ENCODE data around the gene SEMA5A. TPM values are rescaled to one million over a fixed set of nuclear protein-coding genes. Genes with fewer than 3 reads are reported as not detected.

The SEMA5A gene
- total RNA-seq, 4 donors from 2014 or later, result 2.3 to 4.7 (median 3.7) TPM

- H3K27ac ChIP-seq, result no peak overlapping the region
- WGBS, 2 donors (ENCODE audit: low coverage in 1 of 2), result 91 to 95% methylated on average over 2 of the region's 2 CpGs
- TF ChIP-seq POLR2A (IDR thresholded peaks at IDR 0.05), result no peak
- TF ChIP-seq EP300 (IDR thresholded peaks at IDR 0.05), result no peak
- TF ChIP-seq CTCF (IDR thresholded peaks at IDR 0.05), result no peak
- no peak for TF ChIP-seq POLR2AphosphoS5 (IDR thresholded peaks at IDR 0.05)
These were observed 305.4 kb downstream of the SEMA5A start for GRCh38 chr5:9240431-9240830.

GRCh38 chr5:9239626-9240025, 306.2 kb downstream of the SEMA5A start:
- H3K27ac ChIP-seq, result no peak overlapping the region
- WGBS, 2 donors (ENCODE audit: low coverage in 1 of 2), result 60 to 69% methylated on average over 2 of the region's 2 CpGs
- H3K4me3 ChIP-seq, result no peak overlapping the region
- no peaks in the 10 kb centered on the region for H3K27me3 ChIP-seq
- H3K9me3 ChIP-seq, result no peaks in the 10 kb centered on the region
- ATAC-seq, result no peak
- H3K4me1 ChIP-seq, result no peaks in the 10 kb centered on the region
- TF ChIP-seq POLR2A (IDR thresholded peaks at IDR 0.05) (no peak), POLR2AphosphoS5 (IDR thresholded peaks at IDR 0.05) (no peak), EP300 (IDR thresholded peaks at IDR 0.05) (no peak), CTCF (IDR thresholded peaks at IDR 0.05) (no peak)
- H3K36me3 ChIP-seq, result no peaks in the 10 kb centered on the region

More at GRCh38 chr5:9240431-9240830, 305.4 kb downstream of the SEMA5A start:
- ATAC-seq, result no peak
- no peaks in the 10 kb centered on the region for H3K27me3 ChIP-seq
- no peaks in the 10 kb centered on the region for H3K9me3 ChIP-seq
- H3K4me1 ChIP-seq, result no peaks in the 10 kb centered on the region
- H3K36me3 ChIP-seq, result no peaks in the 10 kb centered on the region
- H3K4me3 ChIP-seq, result no peak overlapping the region

- H3K4me1 ChIP-seq, result no peaks in the 10 kb centered on the region
- TF ChIP-seq CTCF (IDR thresholded peaks at IDR 0.05) (no peak), POLR2A (IDR thresholded peaks at IDR 0.05) (no peak)
- no peaks in the 10 kb centered on the region for H3K9me3 ChIP-seq
- H3K27me3 ChIP-seq, result no peaks in the 10 kb centered on the region
- no peaks in the 10 kb centered on the region for H3K36me3 ChIP-seq
- H3K27ac ChIP-seq, result no peak overlapping the region
- no peak overlapping the region for H3K4me3 ChIP-seq
- no peak for ATAC-seq
These were observed 306.8 kb downstream of the SEMA5A start for GRCh38 chr5:9239071-9239470.

GRCh38 chr5:9233712-9234111, 312.2 kb downstream of the SEMA5A start:
- Histone ChIP-seq H3K27me3 (no peaks in the 10 kb centered on the region), H3K9me3 (no peaks in the 10 kb centered on the region), H3K4me3 (no peak overlapping the region), H3K4me1 (no peaks in the 10 kb centered on the region), H3K27ac (no peak overlapping the region), H3K36me3 (no peaks in the 10 kb centered on the region)
- ATAC-seq, result no peak
- TF ChIP-seq EP300 (IDR thresholded peaks at IDR 0.05), result no peak

- WGBS, 2 donors (ENCODE audit: low coverage in 1 of 2), result 45 to 61% methylated on average over 2 of the region's 2 CpGs
- H3K4me1 ChIP-seq, result no peaks in the 10 kb centered on the region
- no peak for ATAC-seq
- no peak for TF ChIP-seq POLR2A (IDR thresholded peaks at IDR 0.05)
- TF ChIP-seq EP300 (IDR thresholded peaks at IDR 0.05), result no peak
- no peak overlapping the region for H3K27ac ChIP-seq
- no peaks in the 10 kb centered on the region for H3K9me3 ChIP-seq
- no peaks in the 10 kb centered on the region for H3K36me3 ChIP-seq
- no peak overlapping the region for H3K4me3 ChIP-seq
- H3K27me3 ChIP-seq, result no peaks in the 10 kb centered on the region
These were observed 312.8 kb downstream of the SEMA5A start for GRCh38 chr5:9233035-9233434.

GRCh38 chr5:9231842-9232241, 314.0 kb downstream of the SEMA5A start:
- no peaks in the 10 kb centered on the region for H3K36me3 ChIP-seq
- H3K4me1 ChIP-seq, result no peaks in the 10 kb centered on the region
- H3K4me3 ChIP-seq, result no peak overlapping the region
- no peak overlapping the region for H3K27ac ChIP-seq
- ATAC-seq, result no peak
- TF ChIP-seq CTCF (IDR thresholded peaks at IDR 0.05) (no peak), EP300 (IDR thresholded peaks at IDR 0.05) (no peak), POLR2A (IDR thresholded peaks at IDR 0.05) (no peak), POLR2AphosphoS5 (IDR thresholded peaks at IDR 0.05) (no peak)
- WGBS, 2 donors (ENCODE audit: low coverage in 1 of 2), result 83 to 100% methylated on average over 1 of the region's 2 CpGs
- no peaks in the 10 kb centered on the region for H3K9me3 ChIP-seq
- no peaks in the 10 kb centered on the region for H3K27me3 ChIP-seq

Data from gastroesophageal sphincter (tissue), 4 donors.